D341Med (cell line): ENCODE results near the gene DCBLD2.

Source experiments
- DNase-seq: peaks from one replicate; pipeline ENCODE4 v3.0.0; 2012; ENCODE audit warnings: low spot score

The DCBLD2 gene

GRCh38 chr3:98796334-98796733 is 105.2 kb downstream of the DCBLD2 start:
- DNase-seq: no peak

- no peak for DNase-seq
These were observed 107.5 kb downstream of the DCBLD2 start for GRCh38 chr3:98793971-98794370.

GRCh38 chr3:98791341-98792325 is 109.9 kb downstream of the DCBLD2 start:
- no peak for DNase-seq

- DNase-seq: no peak
These were observed 112.8 kb downstream of the DCBLD2 start for GRCh38 chr3:98788651-98789050.

GRCh38 chr3:98787181-98787580 is 114.3 kb downstream of the DCBLD2 start:
- DNase-seq: no peak

GRCh38 chr3:98786364-98787006 is 115.0 kb downstream of the DCBLD2 start:
- DNase-seq: no peak

- no peak for DNase-seq
These were observed 116.6 kb downstream of the DCBLD2 start for GRCh38 chr3:98784666-98785600.

- DNase-seq: no peak
These were observed 117.5 kb downstream of the DCBLD2 start for GRCh38 chr3:98784042-98784441.

- no peak for DNase-seq
These were observed 118.5 kb downstream of the DCBLD2 start for GRCh38 chr3:98782824-98783500.

- DNase-seq: no peak
These were observed 121.2 kb downstream of the DCBLD2 start for GRCh38 chr3:98780343-98780742.

- DNase-seq: no peak
These were observed 121.8 kb downstream of the DCBLD2 start for GRCh38 chr3:98779541-98780335.

- DNase-seq: no peak
These were observed 122.6 kb downstream of the DCBLD2 start for GRCh38 chr3:98778852-98779413.

GRCh38 chr3:98778383-98778782 is 123.1 kb downstream of the DCBLD2 start:
- no peak for DNase-seq

GRCh38 chr3:98777801-98778220 is 123.7 kb downstream of the DCBLD2 start:
- no peak for DNase-seq

GRCh38 chr3:98777286-98777685 is 124.2 kb downstream of the DCBLD2 start:
- DNase-seq: no peak

GRCh38 chr3:98776140-98776493 is 125.4 kb downstream of the DCBLD2 start:
- no peak for DNase-seq

- DNase-seq: no peak
These were observed 125.9 kb downstream of the DCBLD2 start for GRCh38 chr3:98775459-98776139.

GRCh38 chr3:98772022-98772421 is 129.5 kb downstream of the DCBLD2 start:
- no peak for DNase-seq

- no peak for DNase-seq
These were observed 131.0 kb downstream of the DCBLD2 start for GRCh38 chr3:98770261-98771039.
